Activated T-helper 1 cell treated with anti-CD3 and anti-CD28 coated beads, Interleukin-12 subunit alpha, Interleukin-12 subunit beta, Interleukin-2, Interleukin-4 antibody, amounts not matched to agents 30 ng/mL and 10 ng/mL and 1 ng/mL, durations not matched to agents 14 hours and 24 hours and 36 hours (primary cell): Measurements from ENCODE around the gene ARL8B. TPM values are rescaled to one million over a fixed set of nuclear protein-coding genes. Genes with fewer than 3 reads are reported as not detected.
"Not testable (repeated sequence)": the region's sequence is repeated elsewhere in the genome, so short reads cannot be mapped to it uniquely, and the experiment has no call there.

Experiments used
- DNase-seq: peaks from one replicate; pipeline ENCODE4 v3.0.0; 2021; ENCODE audit warnings: low spot score
- H3K27ac Mint-ChIP-seq: one replicate; pipeline ENCODE4 v1.8.0; 2021; ENCODE audit warnings: mild to moderate bottlenecking, mixed read lengths
- H3K27me3 Mint-ChIP-seq: one replicate; pipeline ENCODE4 v1.8.0; 2022; ENCODE audit warnings: mild to moderate bottlenecking, moderate library complexity, mixed read lengths; ENCODE audit not compliant: insufficient read depth
- H3K36me3 Mint-ChIP-seq: one replicate; pipeline ENCODE4 v1.8.0; 2021; ENCODE audit warnings: low read depth, mixed read lengths
- H3K4me1 Mint-ChIP-seq: one replicate; pipeline ENCODE4 v1.8.0; 2021; ENCODE audit warnings: low read depth, mixed read lengths
- H3K4me3 Mint-ChIP-seq: one replicate; pipeline ENCODE4 v1.8.0; 2021; ENCODE audit warnings: mild to moderate bottlenecking, moderate library complexity, mixed read lengths
- H3K9me3 Mint-ChIP-seq: one replicate; pipeline ENCODE4 v1.8.0; 2021; ENCODE audit warnings: mixed read lengths
- intact Hi-C: fragments of 100-400 bp; cut with micrococcal nuclease; formaldehyde crosslinking; loops from one replicate; pipeline ENCODE4 v1.15.1; 2024
- total RNA-seq: library from RNA; stranded (reverse); gene quantifications from 2 replicates; pipeline ENCODE4 v1.2.3, GENCODE V29; 2022

ARL8B gene
- total RNA-seq, 1 donor from 2014 or later = 43.4 TPM

- Mint-ChIP-seq H3K4me3 (no peak overlapping the region), H3K27ac (no peak overlapping the region)
- intact Hi-C loops = no loop called here
Measured at GRCh38 chr3:5162102-5162501, 40.0 kb downstream of the ARL8B start.

GRCh38 chr3:5165698-5166097 lies 43.6 kb downstream of the ARL8B start:
- no peak for DNase-seq
- Mint-ChIP-seq H3K4me3 (no peak overlapping the region), H3K36me3 (peaks cover 5% of the 10 kb centered on the region), H3K9me3 (no peaks in the 10 kb centered on the region), H3K4me1 (peaks cover 36% of the 10 kb centered on the region), H3K27ac (no peak overlapping the region), H3K27me3 (no peaks in the 10 kb centered on the region)
- intact Hi-C loops = no loop called here

More at GRCh38 chr3:5162102-5162501, 40.0 kb downstream of the ARL8B start:
- Mint-ChIP-seq H3K36me3 (peaks cover 8% of the 10 kb centered on the region), H3K4me1 (peaks cover 35% of the 10 kb centered on the region), H3K27me3 (no peaks in the 10 kb centered on the region), H3K9me3 (no peaks in the 10 kb centered on the region)
- no peak for DNase-seq

- intact Hi-C loops = no loop called here
- Mint-ChIP-seq H3K27me3 (no peaks in the 10 kb centered on the region), H3K4me1 (peaks cover 24% of the 10 kb centered on the region), H3K27ac (no peak overlapping the region), H3K36me3 (peaks cover 5% of the 10 kb centered on the region), H3K9me3 (no peaks in the 10 kb centered on the region), H3K4me3 (no peak overlapping the region)
- DNase-seq = no peak
Measured at GRCh38 chr3:5166846-5167245, 44.8 kb downstream of the ARL8B start.

GRCh38 chr3:5168110-5168509 lies 46.0 kb downstream of the ARL8B start:
- H3K27ac Mint-ChIP-seq = no peak overlapping the region
- H3K9me3 Mint-ChIP-seq = no peaks in the 10 kb centered on the region
- peaks cover 19% of the 10 kb centered on the region for H3K4me1 Mint-ChIP-seq
- no peak overlapping the region for H3K4me3 Mint-ChIP-seq
- peaks cover 12% of the 10 kb centered on the region for H3K36me3 Mint-ChIP-seq
- DNase-seq = no peak
- no peaks in the 10 kb centered on the region for H3K27me3 Mint-ChIP-seq
- intact Hi-C loops = no loop called here

- no peak for DNase-seq
- peaks cover 12% of the 10 kb centered on the region for H3K36me3 Mint-ChIP-seq
- no peaks in the 10 kb centered on the region for H3K27me3 Mint-ChIP-seq
- no peak overlapping the region for H3K27ac Mint-ChIP-seq
- no peaks in the 10 kb centered on the region for H3K9me3 Mint-ChIP-seq
- H3K4me1 Mint-ChIP-seq = peaks cover 18% of the 10 kb centered on the region
- intact Hi-C loops = no loop called here
- H3K4me3 Mint-ChIP-seq = no peak overlapping the region
Measured at GRCh38 chr3:5169807-5170206, 47.7 kb downstream of the ARL8B start.

GRCh38 chr3:5170975-5171374 lies 48.9 kb downstream of the ARL8B start:
- peaks cover 17% of the 10 kb centered on the region for H3K36me3 Mint-ChIP-seq

GRCh38 chr3:5172018-5172417 lies 49.9 kb downstream of the ARL8B start:
- peaks cover 7% of the 10 kb centered on the region for H3K4me1 Mint-ChIP-seq
- no peak overlapping the region for H3K27ac Mint-ChIP-seq
- peaks cover 13% of the 10 kb centered on the region for H3K36me3 Mint-ChIP-seq
- no peaks in the 10 kb centered on the region for H3K27me3 Mint-ChIP-seq
- H3K4me3 Mint-ChIP-seq = no peak overlapping the region
- H3K9me3 Mint-ChIP-seq = no peaks in the 10 kb centered on the region
- intact Hi-C loops = no loop called here
- no peak for DNase-seq

More at GRCh38 chr3:5170975-5171374, 48.9 kb downstream of the ARL8B start:
- intact Hi-C loops = no loop called here
- DNase-seq = no peak
- no peak overlapping the region for H3K27ac Mint-ChIP-seq
- H3K4me3 Mint-ChIP-seq = no peak overlapping the region
- H3K9me3 Mint-ChIP-seq = no peaks in the 10 kb centered on the region
- no peaks in the 10 kb centered on the region for H3K27me3 Mint-ChIP-seq
- H3K4me1 Mint-ChIP-seq = peaks cover 7% of the 10 kb centered on the region

- H3K27ac Mint-ChIP-seq, DNase-seq, H3K27me3 Mint-ChIP-seq, intact Hi-C loops, H3K4me3 Mint-ChIP-seq, H3K9me3 Mint-ChIP-seq: not testable (repeated sequence)
- Mint-ChIP-seq H3K36me3 (peaks cover 29% of the 10 kb centered on the region), H3K4me1 (peaks cover 15% of the 10 kb centered on the region)
Measured at GRCh38 chr3:5179036-5179435, 56.9 kb downstream of the ARL8B start.

- no peak overlapping the region for H3K4me3 Mint-ChIP-seq
- intact Hi-C loops = no loop called here
- H3K36me3 Mint-ChIP-seq = peaks cover 24% of the 10 kb centered on the region
Measured at GRCh38 chr3:5181469-5182141, 59.5 kb downstream of the ARL8B start.

GRCh38 chr3:5183714-5184113 lies 61.6 kb downstream of the ARL8B start:
- H3K9me3 Mint-ChIP-seq, H3K27me3 Mint-ChIP-seq, DNase-seq, intact Hi-C loops, H3K27ac Mint-ChIP-seq, H3K4me3 Mint-ChIP-seq: not testable (repeated sequence)
- H3K36me3 Mint-ChIP-seq = peaks cover 18% of the 10 kb centered on the region
- H3K4me1 Mint-ChIP-seq = peaks cover 32% of the 10 kb centered on the region

More at GRCh38 chr3:5181469-5182141, 59.5 kb downstream of the ARL8B start:
- Mint-ChIP-seq H3K27ac (no peak overlapping the region), H3K4me1 (peaks cover 24% of the 10 kb centered on the region), H3K9me3 (no peaks in the 10 kb centered on the region), H3K27me3 (no peaks in the 10 kb centered on the region)
- DNase-seq = no peak

- Mint-ChIP-seq H3K36me3 (peaks cover 23% of the 10 kb centered on the region), H3K4me1 (peaks cover 32% of the 10 kb centered on the region), H3K9me3 (no peaks in the 10 kb centered on the region), H3K27ac (no peak overlapping the region), H3K27me3 (no peaks in the 10 kb centered on the region), H3K4me3 (no peak overlapping the region)
- no peak for DNase-seq
- intact Hi-C loops = no loop called here
Measured at GRCh38 chr3:5184499-5184898, 62.4 kb downstream of the ARL8B start.

GRCh38 chr3:5185093-5185673 lies 63.1 kb downstream of the ARL8B start:
- Mint-ChIP-seq H3K27me3 (no peaks in the 10 kb centered on the region), H3K36me3 (peaks cover 23% of the 10 kb centered on the region), H3K27ac (no peak overlapping the region), H3K9me3 (no peaks in the 10 kb centered on the region), H3K4me3 (no peak overlapping the region), H3K4me1 (peaks cover 37% of the 10 kb centered on the region)
- no peak for DNase-seq
- intact Hi-C loops = no loop called here

GRCh38 chr3:5186089-5186857 lies 64.2 kb downstream of the ARL8B start:
- Mint-ChIP-seq H3K27me3 (no peaks in the 10 kb centered on the region), H3K9me3 (no peaks in the 10 kb centered on the region), H3K4me1 (peaks cover 39% of the 10 kb centered on the region), H3K36me3 (peaks cover 21% of the 10 kb centered on the region), H3K27ac (peak overlapping the region; percentile 46), H3K4me3 (peak overlapping the region; percentile 93)
- no peak for DNase-seq
- intact Hi-C loops = loop anchor here (2.0 kb wide), 1 partner anchor 799 kb away; no protein-coding TSS in a partner anchor
